CD4-positive, alpha-beta memory T cell (primary cell): Measurements from ENCODE around the gene ITCH. TPM values are rescaled to one million over a fixed set of nuclear protein-coding genes. Genes with fewer than 3 reads are reported as not detected.

Experiments
- CTCF ChIA-PET: fragments of 350-600 bp; sonication (Branson Sonifier 250); formaldehyde crosslinking; loops from one replicate; lab custom pipeline; 2021; ENCODE audit warnings: inconsistent platforms; ENCODE audit not compliant: partially characterized antibody; lab: Charles Lee
- POLR2A ChIA-PET: fragments of 350-600 bp; sonication (Branson Sonifier 250); formaldehyde crosslinking; loops from one replicate; lab custom pipeline; 2021; ENCODE audit not compliant: partially characterized antibody; lab: Charles Lee
- DNase-seq, 5 donors: peaks; one replicate each; pipeline versions ENCODE4 v3.0.0 to v3.0.0-alpha.2; 2020 to 2022; ENCODE audit warnings: mixed read lengths in 1 of 5
- H3K27ac ChIP-seq: one replicate; pipeline ENCODE4 v1.7.0; 2013; ENCODE audit warnings: low read depth, low read length
- H3K27me3 ChIP-seq: 2 replicates; pipeline ENCODE4 v1.7.0; 2013; ENCODE audit warnings: mild to moderate bottlenecking, low read length, moderate library complexity; ENCODE audit not compliant: insufficient read depth
- H3K36me3 ChIP-seq: 2 replicates; pipeline ENCODE4 v1.7.0; 2013; ENCODE audit warnings: mild to moderate bottlenecking, low read length, moderate library complexity; ENCODE audit not compliant: insufficient read depth
- H3K4me1 ChIP-seq: 2 replicates; pipeline ENCODE4 v1.7.0; 2013; ENCODE audit warnings: mild to moderate bottlenecking, low read length, moderate library complexity; ENCODE audit not compliant: insufficient read depth
- H3K4me3 ChIP-seq, 2 donors: one replicate each; pipeline ENCODE4 v1.7.0; 2013; ENCODE audit warnings: low read length in 2 of 2, mild to moderate bottlenecking in 1 of 2
- H3K9me3 ChIP-seq, 2 donors: one replicate each; pipeline ENCODE4 v1.7.0; 2013; ENCODE audit warnings: low read length in 2 of 2, control low read depth in 1 of 2; ENCODE audit not compliant: control insufficient read depth in 1 of 2
- H3K27ac Mint-ChIP-seq, 7 donors: one replicate each; pipeline ENCODE4 v1.8.0; 2020 to 2021; ENCODE audit warnings: mixed read lengths in 7 of 7, mild to moderate bottlenecking in 6 of 7, inconsistent platforms in 3 of 7, moderate library complexity in 3 of 7
- H3K27me3 Mint-ChIP-seq, 2 donors: one replicate each; pipeline ENCODE4 v1.8.0; 2020 to 2021; ENCODE audit warnings: mixed read lengths in 2 of 2
- H3K36me3 Mint-ChIP-seq, 2 donors: one replicate each; pipeline ENCODE4 v1.8.0; 2020 to 2021; ENCODE audit warnings: mixed read lengths in 2 of 2, inconsistent platforms in 1 of 2, mild to moderate bottlenecking in 1 of 2
- H3K4me1 Mint-ChIP-seq, 4 donors: one replicate each; pipeline ENCODE4 v1.8.0; 2020 to 2021; ENCODE audit warnings: mixed read lengths in 4 of 4, mild to moderate bottlenecking in 1 of 4
- H3K4me3 Mint-ChIP-seq, 8 donors: one replicate each; pipeline ENCODE4 v1.8.0; 2020 to 2021; ENCODE audit warnings: mixed read lengths in 8 of 8, mild to moderate bottlenecking in 7 of 8, moderate library complexity in 6 of 8, inconsistent platforms in 3 of 8
- H3K9me3 Mint-ChIP-seq, 8 donors: one replicate each; pipeline ENCODE4 v1.8.0; 2020 to 2021; ENCODE audit warnings: mixed read lengths in 8 of 8, mild to moderate bottlenecking in 5 of 8, inconsistent platforms in 3 of 8, moderate library complexity in 1 of 8
- intact Hi-C: fragments of 100-400 bp; cut with micrococcal nuclease; formaldehyde crosslinking; loops from one replicate; pipeline ENCODE4 v1.15.1; 2023
- polyA plus RNA-seq, 2 donors: library from polyadenylated mRNA; unstranded; fragments of 300-500 nt; fragmentation: Illumina TruSeq; gene quantifications; one replicate each; pipeline ENCODE4 v1.2.3, GENCODE V29; 2021
- total RNA-seq, 2 experiments: library from RNA; stranded (reverse); gene quantifications; one replicate each; pipeline ENCODE4 v1.2.3, GENCODE V29; 2021

Gene ITCH
- total and polyA plus RNA-seq, 4 experiments from 2014 or later, result 9.7 to 68.9 (median 42.2) TPM

GRCh38 chr20:34525342-34525708 lies 162.3 kb downstream of the ITCH start:
- H3K27ac ChIP-seq, result no peak overlapping the region
- H3K9me3 ChIP-seq, result no peaks in the 10 kb centered on the region
- no peak for DNase-seq
- peak overlapping the region in 2 of 7 donors; percentile 57 to 61 for H3K27ac Mint-ChIP-seq
- ChIA-PET POLR2A (interaction anchor here (1.2 kb wide), 1 partner anchor 8 kb away, joined by 5 read pairs; the partner anchor contains the start of gene DYNLRB1), CTCF (no interaction called here)
- H3K4me1 Mint-ChIP-seq, result peaks cover 28 to 45% (median 31%) of the 10 kb centered on the region in 4 donors
- H3K36me3 ChIP-seq, result peaks cover 36% of the 10 kb centered on the region
- no peak overlapping the region for H3K4me3 ChIP-seq
- peaks cover 33 to 71% of the 10 kb centered on the region in 2 donors for H3K36me3 Mint-ChIP-seq
- no peaks in the 10 kb centered on the region for H3K9me3 Mint-ChIP-seq
- H3K27me3 Mint-ChIP-seq, result no peaks in the 10 kb centered on the region
- no peaks in the 10 kb centered on the region for H3K27me3 ChIP-seq
- H3K4me3 Mint-ChIP-seq, result no peak overlapping the region
- intact Hi-C loops, result no loop called here
- peaks cover 28% of the 10 kb centered on the region for H3K4me1 ChIP-seq

- Mint-ChIP-seq H3K9me3 (no peaks in the 10 kb centered on the region), H3K27me3 (no peaks in the 10 kb centered on the region), H3K4me1 (peaks cover 28 to 47% (median 33%) of the 10 kb centered on the region in 4 donors), H3K36me3 (peaks cover 36 to 71% of the 10 kb centered on the region in 2 donors), H3K27ac (peak overlapping the region in 1 of 7 donors; percentile 23), H3K4me3 (no peak overlapping the region)
- Histone ChIP-seq H3K36me3 (peaks cover 36% of the 10 kb centered on the region), H3K27me3 (no peaks in the 10 kb centered on the region), H3K27ac (no peak overlapping the region), H3K4me3 (no peak overlapping the region), H3K9me3 (no peaks in the 10 kb centered on the region), H3K4me1 (peaks cover 25% of the 10 kb centered on the region)
- intact Hi-C loops, result no loop called here
- ChIA-PET POLR2A (interaction anchor here (1.2 kb wide), 1 partner anchor 9 kb away, joined by 5 read pairs; the partner anchor contains the start of gene DYNLRB1), CTCF (no interaction called here)
- no peak for DNase-seq
Observed at GRCh38 chr20:34525709-34526416, 162.8 kb downstream of the ITCH start.

DNA sequence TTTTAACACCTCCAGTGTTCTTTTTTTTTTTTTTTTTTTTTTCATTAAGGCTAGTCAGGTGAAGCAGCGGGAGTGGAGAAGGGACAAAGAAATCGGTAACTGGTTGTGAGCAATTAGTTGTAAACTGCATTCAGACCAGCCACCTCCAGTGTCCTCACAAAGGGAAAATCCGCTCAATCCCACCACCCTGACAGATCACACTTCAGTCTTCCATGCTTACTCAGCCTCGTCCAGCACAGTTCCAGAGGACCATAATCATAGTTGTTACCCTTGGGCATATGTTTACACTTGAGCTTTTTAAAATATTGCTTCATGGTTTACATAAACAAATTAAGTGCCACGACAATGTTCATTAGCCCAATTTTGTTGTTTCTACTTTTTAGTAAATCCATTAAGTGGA lies 163.4 kb downstream of the ITCH start:
- Mint-ChIP-seq H3K4me1 (peaks cover 28 to 46% (median 30%) of the 10 kb centered on the region in 4 donors), H3K27me3 (no peaks in the 10 kb centered on the region), H3K9me3 (no peaks in the 10 kb centered on the region), H3K27ac (peak overlapping the region in 1 of 7 donors; percentile 62), H3K4me3 (no peak overlapping the region), H3K36me3 (peaks cover 37 to 74% of the 10 kb centered on the region in 2 donors)
- Histone ChIP-seq H3K27me3 (no peaks in the 10 kb centered on the region), H3K4me3 (no peak overlapping the region), H3K27ac (no peak overlapping the region), H3K9me3 (no peaks in the 10 kb centered on the region), H3K36me3 (peaks cover 38% of the 10 kb centered on the region), H3K4me1 (peaks cover 23% of the 10 kb centered on the region)
- ChIA-PET CTCF (interaction anchor here (0.8 kb wide), 1 partner anchor 36 kb away, joined by 3 read pairs; no protein-coding TSS in a partner anchor), POLR2A (interaction anchor here (1.1 to 1.2 kb wide), 2 partner anchors 9 to 24 kb away, joined by 3 to 5 read pairs; partner anchors contain the start of gene DYNLRB1)
- intact Hi-C loops, result no loop called here
- DNase-seq, result no peak

DNA sequence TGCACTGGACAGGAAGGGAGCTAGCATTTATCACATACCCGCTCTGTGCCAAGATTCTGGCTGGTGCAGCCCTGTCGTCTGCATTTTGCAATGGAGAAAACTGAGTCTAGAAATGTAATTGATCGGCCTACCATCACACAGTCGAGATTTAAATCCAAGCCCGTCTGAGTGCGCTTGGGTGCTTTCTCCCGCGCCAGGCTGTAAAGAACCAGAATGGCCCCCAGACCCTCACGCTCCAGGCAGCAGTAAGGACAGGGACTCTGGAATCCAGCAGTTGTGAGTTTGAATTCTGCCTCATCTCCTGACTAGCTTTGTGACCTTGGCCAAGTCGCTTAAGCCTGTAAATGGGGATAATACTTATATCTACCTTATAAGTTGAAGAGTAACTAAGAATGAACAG lies 163.9 kb downstream of the ITCH start:
- H3K4me1 Mint-ChIP-seq, result peaks cover 26 to 40% (median 26%) of the 10 kb centered on the region in 4 donors

GRCh38 chr20:34528921-34529297 lies 165.8 kb downstream of the ITCH start:
- CTCF ChIA-PET, result interaction anchor here (1.8 kb wide), 1 partner anchor 9 kb away, joined by 4 read pairs; no protein-coding TSS in a partner anchor
- H3K36me3 ChIP-seq, result peaks cover 54% of the 10 kb centered on the region
- no peaks in the 10 kb centered on the region for H3K27me3 ChIP-seq
- Mint-ChIP-seq H3K9me3 (no peaks in the 10 kb centered on the region), H3K36me3 (peaks cover 34 to 72% of the 10 kb centered on the region in 2 donors), H3K27me3 (no peaks in the 10 kb centered on the region), H3K27ac (peak overlapping the region in 4 of 7 donors; percentile 12 to 48 (median 23)), H3K4me3 (no peak overlapping the region), H3K4me1 (peaks cover 9 to 21% (median 14%) of the 10 kb centered on the region in 4 donors)
- no peak overlapping the region for H3K4me3 ChIP-seq
- POLR2A ChIA-PET, result no interaction called here
- DNase-seq, result no peak
- H3K27ac ChIP-seq, result no peak overlapping the region
- H3K4me1 ChIP-seq, result peaks cover under 1% of the 10 kb centered on the region
- no peaks in the 10 kb centered on the region for H3K9me3 ChIP-seq
- intact Hi-C loops, result no loop called here

More for the DNA sequence above, 163.9 kb downstream of the ITCH start:
- DNase-seq, result no peak
- H3K4me3 Mint-ChIP-seq, result no peak overlapping the region
- POLR2A ChIA-PET, result interaction anchor here (1.1 kb wide), 1 partner anchor 24 kb away, joined by 3 read pairs; no protein-coding TSS in a partner anchor
- no peak overlapping the region for H3K4me3 ChIP-seq
- no peaks in the 10 kb centered on the region for H3K27me3 Mint-ChIP-seq
- peak overlapping the region in 1 of 7 donors; percentile 29 for H3K27ac Mint-ChIP-seq
- H3K4me1 ChIP-seq, result peaks cover 17% of the 10 kb centered on the region
- H3K27me3 ChIP-seq, result no peaks in the 10 kb centered on the region
- no peaks in the 10 kb centered on the region for H3K9me3 Mint-ChIP-seq
- H3K36me3 ChIP-seq, result peaks cover 43% of the 10 kb centered on the region
- no peak overlapping the region for H3K27ac ChIP-seq
- CTCF ChIA-PET, result interaction anchor here (0.8 to 1.1 kb wide), 4 partner anchors 11 to 35 kb away, joined by 3 to 4 read pairs (median 3); partner anchors contain the start of gene DYNLRB1
- no peaks in the 10 kb centered on the region for H3K9me3 ChIP-seq
- H3K36me3 Mint-ChIP-seq, result peaks cover 36 to 78% of the 10 kb centered on the region in 2 donors
- intact Hi-C loops, result no loop called here

- CTCF ChIA-PET, result interaction anchor here (1.8 to 1.9 kb wide), 2 partner anchors 9 to 10 kb away, joined by 4 to 7 read pairs; no protein-coding TSS in a partner anchor
- H3K27ac Mint-ChIP-seq, result peak overlapping the region in 1 of 7 donors; percentile 42
Observed at GRCh38 chr20:34529742-34530141, 166.7 kb downstream of the ITCH start.

DNA sequence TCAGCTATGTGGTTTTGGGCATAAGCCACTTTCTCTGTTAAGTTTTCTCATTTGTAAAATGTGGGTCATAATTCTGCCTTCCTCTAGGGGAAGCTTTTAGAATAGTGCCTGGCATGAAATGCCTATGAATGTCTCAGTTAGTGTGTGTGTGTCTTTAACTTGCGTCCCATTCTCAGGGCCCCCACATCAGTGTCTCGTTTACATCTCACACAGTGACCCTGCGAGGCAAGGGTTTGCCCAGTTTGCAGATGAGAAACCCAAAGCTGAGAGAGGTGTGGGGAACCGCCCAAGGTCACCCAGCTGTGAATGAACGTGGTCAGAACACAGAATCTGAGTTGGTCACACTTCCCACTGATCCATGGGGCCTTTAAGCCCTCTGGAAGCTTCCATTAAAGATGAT lies 167.3 kb downstream of the ITCH start:
- no peaks in the 10 kb centered on the region for H3K27me3 Mint-ChIP-seq
- CTCF ChIA-PET, result interaction anchor here (0.6 to 1.9 kb wide), 2 partner anchors 9 to 560 kb away, joined by 3 to 7 read pairs; no protein-coding TSS in a partner anchor
- H3K36me3 ChIP-seq, result peaks cover 66% of the 10 kb centered on the region
- peak overlapping the region in 3 of 7 donors; percentile 77 to 86 (median 82) for H3K27ac Mint-ChIP-seq
- H3K36me3 Mint-ChIP-seq, result peaks cover 41 to 75% of the 10 kb centered on the region in 2 donors
- no peaks in the 10 kb centered on the region for H3K9me3 ChIP-seq
- H3K4me1 ChIP-seq, result no peaks in the 10 kb centered on the region
- no peaks in the 10 kb centered on the region for H3K27me3 ChIP-seq
- H3K4me3 Mint-ChIP-seq, result no peak overlapping the region
- peaks cover 4 to 13% (median 9%) of the 10 kb centered on the region in 4 donors for H3K4me1 Mint-ChIP-seq
- no peak overlapping the region for H3K27ac ChIP-seq
- intact Hi-C loops, result no loop called here
- DNase-seq, result no peak
- POLR2A ChIA-PET, result interaction anchor here (1.5 kb wide), 1 partner anchor 15 kb away, joined by 6 read pairs; no protein-coding TSS in a partner anchor
- H3K9me3 Mint-ChIP-seq, result no peaks in the 10 kb centered on the region
- H3K4me3 ChIP-seq, result no peak overlapping the region

More at GRCh38 chr20:34529742-34530141, 166.7 kb downstream of the ITCH start:
- no peak overlapping the region for H3K4me3 ChIP-seq
- DNase-seq, result no peak
- no peaks in the 10 kb centered on the region for H3K27me3 ChIP-seq
- POLR2A ChIA-PET, result interaction anchor here (1.5 kb wide), 1 partner anchor 15 kb away, joined by 6 read pairs; no protein-coding TSS in a partner anchor
- peaks cover 60% of the 10 kb centered on the region for H3K36me3 ChIP-seq
- Mint-ChIP-seq H3K27me3 (no peaks in the 10 kb centered on the region), H3K9me3 (no peaks in the 10 kb centered on the region), H3K36me3 (peaks cover 41 to 72% of the 10 kb centered on the region in 2 donors), H3K4me1 (peaks cover 4 to 15% (median 9%) of the 10 kb centered on the region in 4 donors), H3K4me3 (no peak overlapping the region)
- no peak overlapping the region for H3K27ac ChIP-seq
- intact Hi-C loops, result no loop called here
- no peaks in the 10 kb centered on the region for H3K4me1 ChIP-seq
- H3K9me3 ChIP-seq, result no peaks in the 10 kb centered on the region
